Keratinocyte (primary cell): ENCODE results near the gene SMLR1. TPM values are rescaled to one million over a fixed set of nuclear protein-coding genes. Genes with fewer than 3 reads are reported as not detected.

Experiments used
- DNase-seq: peaks from one replicate; pipeline ENCODE4 v3.0.0-alpha.2; 2011; ENCODE audit warnings: low read depth, missing footprints, low spot score
- FAIRE-seq: peaks from 2 replicates; lab custom pipeline; 2011; peaks lifted over from hg19 to GRCh38; lab: Jason Lieb, UNC
- H2AFZ ChIP-seq: 2 replicates; pipeline ENCODE4 v1.6.0; 2012; ENCODE audit warnings: low read length, control low read depth, inconsistent platforms; ENCODE audit not compliant: control insufficient read depth
- H3K27ac ChIP-seq: 2 replicates; pipeline ENCODE4 v1.5.1; 2011; ENCODE audit warnings: low read length; ENCODE audit not compliant: control insufficient read depth, insufficient read depth
- H3K27me3 ChIP-seq: 3 replicates; pipeline ENCODE4 v1.6.0; 2011; ENCODE audit warnings: low read length; ENCODE audit not compliant: control insufficient read depth, insufficient read depth; ENCODE audit errors: extremely low read depth
- H3K36me3 ChIP-seq, 2 experiments: 2 replicates in 1 of 2; 3 replicates in 1 of 2; pipeline ENCODE4 v1.5.1; 2011; ENCODE audit warnings: low read length in 2 of 2, mild to moderate bottlenecking in 1 of 2; ENCODE audit not compliant: control insufficient read depth in 2 of 2, insufficient read depth in 2 of 2; ENCODE audit errors: extremely low read depth in 1 of 2
- H3K4me1 ChIP-seq: 3 replicates; pipeline ENCODE4 v1.5.1; 2011; ENCODE audit warnings: low read length; ENCODE audit not compliant: control insufficient read depth, insufficient read depth; ENCODE audit errors: extremely low read depth
- H3K4me2 ChIP-seq: 3 replicates; pipeline ENCODE4 v1.6.0; 2011; ENCODE audit warnings: low read depth, low read length; ENCODE audit not compliant: control insufficient read depth, insufficient read depth; ENCODE audit errors: extremely low read depth
- H3K4me3 ChIP-seq, 3 experiments: fragments of 200-600 bp in 1 of 3; sonication (generic) in 1 of 3; 2 replicates in 2 of 3; 3 replicates in 1 of 3; pipeline ENCODE4 v1.5.1; 2011 to 2016; ENCODE audit warnings: low read length in 3 of 3, mild to moderate bottlenecking in 3 of 3, control low read depth in 2 of 3, inconsistent platforms in 1 of 3, low read depth in 1 of 3, mixed read lengths in 1 of 3, mixed run types in 1 of 3, moderate library complexity in 1 of 3; ENCODE audit not compliant: control insufficient read depth in 2 of 3, insufficient read depth in 2 of 3; ENCODE audit errors: extremely low read depth in 1 of 3
- H3K79me2 ChIP-seq: 2 replicates; pipeline ENCODE4 v1.6.0; 2012; ENCODE audit warnings: low read length; ENCODE audit not compliant: control insufficient read depth, insufficient read depth
- H3K9ac ChIP-seq: 3 replicates; pipeline ENCODE4 v1.6.0; 2011; ENCODE audit warnings: low read length; ENCODE audit not compliant: control insufficient read depth, insufficient read depth; ENCODE audit errors: extremely low read depth
- H3K9me1 ChIP-seq: 3 replicates; pipeline ENCODE4 v1.6.0; 2011; ENCODE audit warnings: low read length; ENCODE audit not compliant: control insufficient read depth, insufficient read depth; ENCODE audit errors: extremely low read depth
- H3K9me3 ChIP-seq: 2 replicates; pipeline ENCODE4 v1.5.1; 2012; ENCODE audit warnings: low read depth, low read length; ENCODE audit not compliant: control insufficient read depth
- H4K20me1 ChIP-seq: 3 replicates; pipeline ENCODE4 v1.6.0; 2011; ENCODE audit warnings: low read length; ENCODE audit not compliant: control insufficient read depth, insufficient read depth; ENCODE audit errors: extremely low read depth
- CTCF ChIP-seq, 3 experiments: IDR thresholded peaks in 1 of 3; conservative IDR thresholded peaks in 1 of 3; optimal IDR thresholded peaks in 1 of 3; 2 replicates in 2 of 3; 3 replicates in 1 of 3; pipeline versions ENCODE3 to v1.5.1; 2011; ENCODE audit warnings: low read length in 3 of 3, mild to moderate bottlenecking in 3 of 3, moderate library complexity in 2 of 3, control low read depth in 1 of 3, inconsistent platforms in 1 of 3; ENCODE audit not compliant: insufficient read depth in 2 of 3; ENCODE audit errors: extremely low read depth in 1 of 3
- EZH2 ChIP-seq: IDR thresholded peaks from one replicate; pipeline ENCODE4 v1.6.1; 2012; ENCODE audit warnings: inconsistent platforms, mild to moderate bottlenecking, low read length, moderate library complexity
- dilution Hi-C: fragments of 300-500 bp; cut with MboI; formaldehyde crosslinking; loops from one replicate; pipeline ENCODE4 v1.7.0; 2020; ENCODE audit warnings: low sequenced_read_pairs; ENCODE audit not compliant: extremely low pct_ligation_motif_present
- polyA plus RNA-seq, 5 experiments: library from polyadenylated mRNA; depleted of rRNA in 3 of 5; stranded (reverse) in 3 of 5; stranded (forward) in 1 of 5; unstranded in 1 of 5; fragments of >200 nt; gene quantifications; 1 replicate in 1 of 5; 2 replicates in 3 of 5; 3 replicates in 1 of 5; pipeline versions ENCODE4 v1.2.1 to v1.2.3, GENCODE V29; 2011 to 2012; ENCODE audit warnings: missing spikeins in 2 of 5, low read depth in 1 of 5, low replicate concordance in 1 of 5

SMLR1 gene
- polyA plus RNA-seq, 1 donor (not counting 4 experiments of a cell fraction or from before 2014, with no cell fraction given), result not detected

DNA sequence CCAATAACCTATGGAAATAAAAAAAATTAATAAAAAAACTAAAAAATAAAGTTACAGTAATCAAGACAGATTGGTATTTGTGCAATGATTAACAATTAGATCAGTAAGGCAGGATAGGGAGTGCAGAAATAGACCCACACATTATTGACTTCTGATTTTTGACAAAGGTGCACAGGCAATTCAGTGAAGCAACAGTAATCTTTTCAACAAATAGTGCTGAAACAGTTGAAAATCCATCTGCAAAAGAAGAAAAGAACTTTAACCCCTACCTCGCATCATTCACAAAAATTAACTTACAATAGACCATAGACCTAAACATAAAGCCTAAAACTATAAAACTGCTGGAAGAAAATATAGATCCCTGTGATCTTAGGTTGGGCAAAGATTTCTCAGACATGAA is 4.5 kb upstream of the SMLR1 start:
- no peak overlapping the region for H3K9ac ChIP-seq
- no peak overlapping the region for H2AFZ ChIP-seq
- H3K4me2 ChIP-seq, result no peak overlapping the region
- FAIRE-seq, result no peak
- H3K79me2 ChIP-seq, result no peaks in the 10 kb centered on the region
- no peaks in the 10 kb centered on the region for H4K20me1 ChIP-seq
- dilution Hi-C loops, result no loop called here
- H3K27me3 ChIP-seq, result peaks cover 3% of the 10 kb centered on the region
- no peak overlapping the region for H3K27ac ChIP-seq
- H3K4me3 ChIP-seq, result no peak overlapping the region
- H3K9me3 ChIP-seq, result no peaks in the 10 kb centered on the region
- H3K4me1 ChIP-seq, result no peaks in the 10 kb centered on the region
- H3K9me1 ChIP-seq, result no peaks in the 10 kb centered on the region
- no peaks in the 10 kb centered on the region for H3K36me3 ChIP-seq
- no peak for TF ChIP-seq CTCF (optimal IDR thresholded peaks at IDR 0.05 in 1 of 3, IDR thresholded peaks at IDR 0.05 in 1 of 3, conservative IDR thresholded peaks at IDR 0.05 in 1 of 3; ENCODE audit: extremely low read depth in 1 of 3, insufficient read depth in 2 of 3, low read length in 3 of 3)
- TF ChIP-seq EZH2, result no peak
- DNase-seq, result no peak

GRCh38 chr6:130824978-130825694 is 2.1 kb upstream of the SMLR1 start:
- no peak overlapping the region for H2AFZ ChIP-seq
- no peaks in the 10 kb centered on the region for H3K9me1 ChIP-seq
- dilution Hi-C loops, result no loop called here
- no peak overlapping the region for H3K4me3 ChIP-seq
- H3K4me2 ChIP-seq, result no peak overlapping the region
- DNase-seq, result no peak
- no peaks in the 10 kb centered on the region for H3K4me1 ChIP-seq
- TF ChIP-seq CTCF (optimal IDR thresholded peaks at IDR 0.05 in 1 of 3, IDR thresholded peaks at IDR 0.05 in 1 of 3, conservative IDR thresholded peaks at IDR 0.05 in 1 of 3; ENCODE audit: extremely low read depth in 1 of 3, insufficient read depth in 2 of 3, low read length in 3 of 3) (no peak), EZH2 (no peak)
- H3K9ac ChIP-seq, result no peak overlapping the region
- H3K27me3 ChIP-seq, result peaks cover 3% of the 10 kb centered on the region
- FAIRE-seq, result no peak
- H3K9me3 ChIP-seq, result no peaks in the 10 kb centered on the region
- H4K20me1 ChIP-seq, result no peaks in the 10 kb centered on the region
- no peaks in the 10 kb centered on the region for H3K79me2 ChIP-seq
- no peaks in the 10 kb centered on the region for H3K36me3 ChIP-seq
- no peak overlapping the region for H3K27ac ChIP-seq
